Thoracic aorta (tissue), 2 donors: ENCODE data around the gene IL20RA. TPM values are rescaled to one million over a fixed set of nuclear protein-coding genes. Genes with fewer than 3 reads are reported as not detected.

Experiments used
- ATAC-seq: fragments of 150-250 bp; one replicate; pipeline ENCODE4 v1.8.0; 2017; ENCODE audit warnings: low read depth; ENCODE audit not compliant: insufficient number of reproducible peaks, low FRiP score
- DNase-seq: peaks from one replicate; pipeline ENCODE4 v3.0.0-alpha.2; 2020; ENCODE audit warnings: low spot score
- H3K27ac ChIP-seq, 2 donors: fragments of 200-600 bp; sonication (generic); 1 replicate in 1 of 2; 2 replicates in 1 of 2; pipeline ENCODE4 v1.5.1; 2016; ENCODE audit warnings: mild to moderate bottlenecking in 2 of 2, moderate library complexity in 2 of 2
- H3K27me3 ChIP-seq: fragments of 200-600 bp; sonication (generic); replicated peaks from 2 replicates; pipeline ENCODE4 v1.6.0; 2016; ENCODE audit warnings: mild to moderate bottlenecking; ENCODE audit not compliant: insufficient read depth
- H3K36me3 ChIP-seq: fragments of 200-600 bp; sonication (generic); one replicate; pipeline ENCODE4 v1.5.1; 2016
- H3K4me1 ChIP-seq, 2 donors: fragments of 200-600 bp; sonication (generic); 1 replicate in 1 of 2; 2 replicates in 1 of 2; pipeline versions ENCODE4 v1.5.1 to v1.6.0; 2016; ENCODE audit warnings: low read depth in 2 of 2, mild to moderate bottlenecking in 1 of 2; ENCODE audit not compliant: control insufficient read depth in 1 of 2
- H3K4me3 ChIP-seq: fragments of 200-600 bp; sonication (generic); 2 replicates; pipeline ENCODE4 v1.5.1; 2016; ENCODE audit warnings: mild to moderate bottlenecking
- H3K9me3 ChIP-seq: fragments of 200-600 bp; sonication (generic); 2 replicates; pipeline ENCODE4 v1.5.1; 2016
- total RNA-seq, 2 donors: library from RNA; depleted of rRNA; stranded (reverse); fragments of >200 nt; gene quantifications; one replicate each; pipeline versions ENCODE4 v1.1.0 to v1.2.3, GENCODE V29; 2016
- TF ChIP-seq, protein P1 (sequence below): fragments of 200-600 bp; sonication (generic); IDR thresholded peaks from one replicate; pipeline ENCODE4 v1.5.1; 2019; ENCODE audit warnings: antibody characterized with exemption

IL20RA gene
- total RNA-seq, 2 donors from 2014 or later, result 0.54 to 1.2 TPM

DNA sequence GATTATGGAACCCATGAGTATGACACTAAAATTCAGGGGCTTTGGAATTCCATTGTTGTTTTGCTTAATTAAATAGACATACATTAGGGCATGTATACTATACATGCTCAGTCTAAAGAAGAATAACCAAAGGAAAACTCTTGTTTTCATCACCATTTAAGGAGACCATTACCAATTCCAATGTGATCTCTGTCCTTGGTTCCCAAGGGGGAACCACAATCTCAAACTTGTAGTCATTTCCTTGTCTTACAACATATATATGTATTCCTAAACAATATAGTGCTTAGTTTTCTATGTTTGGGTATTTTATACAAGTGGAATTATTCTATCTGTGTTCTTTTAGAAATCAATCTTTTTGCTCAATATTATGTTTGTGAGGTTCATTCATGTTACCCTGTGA lies 49.2 kb downstream of the IL20RA start:
- ATAC-seq (no peak), DNase-seq (no peak)
- Histone ChIP-seq H3K27ac (no peak overlapping the region), H3K36me3 (no peaks in the 10 kb centered on the region), H3K4me3 (no peak overlapping the region), H3K4me1 (no peaks in the 10 kb centered on the region), H3K9me3 (no peaks in the 10 kb centered on the region), H3K27me3 (peaks cover 3% of the 10 kb centered on the region)
- TF ChIP-seq, protein P1, sequence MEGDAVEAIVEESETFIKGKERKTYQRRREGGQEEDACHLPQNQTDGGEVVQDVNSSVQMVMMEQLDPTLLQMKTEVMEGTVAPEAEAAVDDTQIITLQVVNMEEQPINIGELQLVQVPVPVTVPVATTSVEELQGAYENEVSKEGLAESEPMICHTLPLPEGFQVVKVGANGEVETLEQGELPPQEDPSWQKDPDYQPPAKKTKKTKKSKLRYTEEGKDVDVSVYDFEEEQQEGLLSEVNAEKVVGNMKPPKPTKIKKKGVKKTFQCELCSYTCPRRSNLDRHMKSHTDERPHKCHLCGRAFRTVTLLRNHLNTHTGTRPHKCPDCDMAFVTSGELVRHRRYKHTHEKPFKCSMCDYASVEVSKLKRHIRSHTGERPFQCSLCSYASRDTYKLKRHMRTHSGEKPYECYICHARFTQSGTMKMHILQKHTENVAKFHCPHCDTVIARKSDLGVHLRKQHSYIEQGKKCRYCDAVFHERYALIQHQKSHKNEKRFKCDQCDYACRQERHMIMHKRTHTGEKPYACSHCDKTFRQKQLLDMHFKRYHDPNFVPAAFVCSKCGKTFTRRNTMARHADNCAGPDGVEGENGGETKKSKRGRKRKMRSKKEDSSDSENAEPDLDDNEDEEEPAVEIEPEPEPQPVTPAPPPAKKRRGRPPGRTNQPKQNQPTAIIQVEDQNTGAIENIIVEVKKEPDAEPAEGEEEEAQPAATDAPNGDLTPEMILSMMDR, result no peak

DNA sequence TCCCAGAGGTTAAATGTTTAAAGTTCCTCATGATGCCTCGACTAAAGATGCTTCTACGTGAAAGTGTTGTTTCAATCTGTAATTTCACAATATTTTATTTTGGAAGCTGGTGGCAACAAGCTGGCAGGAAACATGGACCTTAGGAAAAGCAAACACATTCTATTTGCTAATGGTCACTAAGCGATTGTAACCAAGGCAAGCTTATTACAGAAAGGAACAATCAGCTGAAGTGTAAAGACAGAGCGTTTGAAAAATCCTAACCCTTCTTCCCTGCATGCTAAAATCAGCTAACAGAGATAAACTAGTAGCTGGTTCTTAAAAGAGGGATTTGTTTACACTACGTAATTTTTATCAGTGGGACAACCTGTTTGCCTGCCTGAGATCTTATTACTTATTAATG lies 50.0 kb downstream of the IL20RA start:
- DNase-seq, result no peak
- Histone ChIP-seq H3K36me3 (no peaks in the 10 kb centered on the region), H3K4me1 (peaks cover 3 to 7% of the 10 kb centered on the region in 2 donors), H3K9me3 (no peaks in the 10 kb centered on the region), H3K27me3 (peaks cover 10% of the 10 kb centered on the region), H3K4me3 (no peak overlapping the region), H3K27ac (no peak overlapping the region)
- ATAC-seq, result no peak
- TF ChIP-seq, protein P1, result no peak

DNA sequence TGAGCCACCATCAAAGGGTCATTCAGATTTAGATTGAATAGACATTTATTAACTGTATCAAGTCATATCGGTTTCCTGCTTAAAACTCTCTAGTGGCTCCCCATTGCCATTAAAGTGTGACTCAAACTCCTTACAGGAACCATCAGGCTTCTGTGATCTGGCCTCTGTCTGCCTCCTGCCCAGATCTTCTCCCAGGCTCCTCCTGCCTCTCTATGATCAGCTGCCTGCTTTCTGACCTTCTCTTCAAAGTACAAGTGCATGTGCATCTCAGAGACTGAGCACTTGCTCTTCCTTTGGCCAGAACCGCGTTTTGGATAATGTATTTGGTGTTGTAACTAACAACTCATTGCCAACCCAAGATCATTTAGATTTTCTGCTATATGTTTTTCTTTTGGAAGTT lies 52.7 kb downstream of the IL20RA start:
- Histone ChIP-seq H3K4me3 (no peak overlapping the region), H3K9me3 (no peaks in the 10 kb centered on the region), H3K27me3 (peaks cover 17% of the 10 kb centered on the region), H3K4me1 (peaks cover 9 to 12% of the 10 kb centered on the region in 2 donors), H3K27ac (no peak overlapping the region), H3K36me3 (no peaks in the 10 kb centered on the region)
- TF ChIP-seq, protein P1, result no peak
- DNase-seq, result no peak
- ATAC-seq, result no peak

DNA sequence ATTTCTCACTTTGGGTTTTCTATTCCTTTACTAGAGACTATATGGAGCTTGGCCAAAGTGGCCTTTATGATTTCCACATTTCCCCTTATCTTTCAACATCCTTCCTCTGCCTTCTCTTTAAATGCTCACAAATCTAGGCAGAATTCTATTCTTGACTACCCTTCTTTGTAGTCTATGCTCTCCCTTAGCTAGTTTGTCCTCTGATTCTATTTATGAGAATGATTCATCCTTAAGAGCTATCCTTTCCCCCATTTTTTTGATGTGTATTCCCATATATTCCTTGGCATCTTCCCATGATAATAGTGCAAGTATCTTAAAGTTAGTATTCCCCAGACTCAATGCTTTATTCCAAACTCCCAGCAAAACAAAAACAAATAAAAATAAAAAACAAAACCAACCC lies 53.1 kb downstream of the IL20RA start:
- Histone ChIP-seq H3K27ac (no peak overlapping the region), H3K4me3 (no peak overlapping the region), H3K4me1 (peaks cover 9 to 12% of the 10 kb centered on the region in 2 donors), H3K9me3 (no peaks in the 10 kb centered on the region), H3K36me3 (no peaks in the 10 kb centered on the region), H3K27me3 (peaks cover 17% of the 10 kb centered on the region)
- ATAC-seq (no peak), DNase-seq (no peak)
- TF ChIP-seq, protein P1, result no peak

DNA sequence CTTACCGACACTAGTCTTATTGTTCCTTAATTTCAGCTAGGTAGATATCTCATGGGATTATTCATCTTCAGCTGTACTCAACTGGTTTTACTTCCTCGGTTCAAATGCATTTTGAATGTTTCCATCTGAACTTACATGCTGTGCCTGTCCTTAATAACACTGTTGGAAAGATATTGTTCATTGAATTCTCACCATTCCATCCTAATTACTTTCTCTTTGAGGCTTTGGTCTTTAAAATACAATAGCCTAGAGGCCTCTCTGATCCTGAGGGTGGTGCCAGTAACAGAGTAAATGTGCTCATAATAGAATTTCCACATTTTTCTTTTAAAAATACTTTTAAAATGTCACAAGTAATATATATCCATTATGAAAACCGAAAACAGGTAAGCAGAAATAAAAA lies 54.0 kb downstream of the IL20RA start:
- Histone ChIP-seq H3K27ac (no peak overlapping the region), H3K36me3 (no peaks in the 10 kb centered on the region), H3K27me3 (peaks cover 17% of the 10 kb centered on the region), H3K4me3 (no peak overlapping the region), H3K9me3 (no peaks in the 10 kb centered on the region), H3K4me1 (peaks cover 9 to 12% of the 10 kb centered on the region in 2 donors)
- TF ChIP-seq, protein P1, result no peak
- no peak for DNase-seq
- no peak for ATAC-seq
